ENCODE results near the gene RPL13. TPM values are rescaled to one million over a fixed set of nuclear protein-coding genes. Genes with fewer than 3 reads are reported as not detected.

Gene RPL13
- total and polyA plus RNA-seq, 4 donors: 699 to 2,663 (median 1,571) TPM

DNA sequence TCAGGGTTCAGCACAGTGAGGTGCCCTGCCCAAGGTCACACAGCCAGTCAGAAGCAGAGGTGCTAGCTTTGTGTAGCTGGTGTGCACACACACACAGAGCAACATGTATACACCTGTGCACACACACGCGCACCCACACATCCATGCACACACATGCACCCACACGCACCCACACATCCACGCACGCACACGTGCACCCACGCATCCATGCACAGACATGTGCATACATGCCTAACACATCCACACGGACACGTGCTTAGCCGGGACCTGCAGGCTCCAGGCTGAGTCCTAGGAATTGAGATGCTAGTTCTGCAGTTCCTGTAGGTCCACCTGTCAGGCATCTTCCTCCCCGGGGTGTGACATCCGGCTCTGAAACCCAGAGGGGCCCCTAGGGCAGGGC lies 39.9 kb downstream of the RPL13 start:
- no peak overlapping the region for H3K9ac ChIP-seq (ENCODE audit: low read depth in 1 of 2, low read length in 2 of 2)
- WGBS: 81% methylated on average over 12 of the region's 12 CpGs
- H3K36me3 ChIP-seq (ENCODE audit: control insufficient read depth in 4 of 4, insufficient read depth in 3 of 4, low read depth in 1 of 4, low read length in 3 of 4): no peaks in the 10 kb centered on the region
- H3K9me3 ChIP-seq (ENCODE audit: control insufficient read depth in 4 of 4, low read length in 3 of 4): no peaks in the 10 kb centered on the region
- TF ChIP-seq, protein P1, sequence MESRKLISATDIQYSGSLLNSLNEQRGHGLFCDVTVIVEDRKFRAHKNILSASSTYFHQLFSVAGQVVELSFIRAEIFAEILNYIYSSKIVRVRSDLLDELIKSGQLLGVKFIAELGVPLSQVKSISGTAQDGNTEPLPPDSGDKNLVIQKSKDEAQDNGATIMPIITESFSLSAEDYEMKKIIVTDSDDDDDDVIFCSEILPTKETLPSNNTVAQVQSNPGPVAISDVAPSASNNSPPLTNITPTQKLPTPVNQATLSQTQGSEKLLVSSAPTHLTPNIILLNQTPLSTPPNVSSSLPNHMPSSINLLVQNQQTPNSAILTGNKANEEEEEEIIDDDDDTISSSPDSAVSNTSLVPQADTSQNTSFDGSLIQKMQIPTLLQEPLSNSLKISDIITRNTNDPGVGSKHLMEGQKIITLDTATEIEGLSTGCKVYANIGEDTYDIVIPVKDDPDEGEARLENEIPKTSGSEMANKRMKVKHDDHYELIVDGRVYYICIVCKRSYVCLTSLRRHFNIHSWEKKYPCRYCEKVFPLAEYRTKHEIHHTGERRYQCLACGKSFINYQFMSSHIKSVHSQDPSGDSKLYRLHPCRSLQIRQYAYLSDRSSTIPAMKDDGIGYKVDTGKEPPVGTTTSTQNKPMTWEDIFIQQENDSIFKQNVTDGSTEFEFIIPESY (IDR thresholded peaks at IDR 0.05): no peak
- TF ChIP-seq, protein P2, sequence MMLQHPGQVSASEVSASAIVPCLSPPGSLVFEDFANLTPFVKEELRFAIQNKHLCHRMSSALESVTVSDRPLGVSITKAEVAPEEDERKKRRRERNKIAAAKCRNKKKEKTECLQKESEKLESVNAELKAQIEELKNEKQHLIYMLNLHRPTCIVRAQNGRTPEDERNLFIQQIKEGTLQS (IDR thresholded peaks at IDR 0.05): no peak
- TF ChIP-seq RAD21 (IDR thresholded peaks at IDR 0.05): no peak
- TF ChIP-seq RXRA (IDR thresholded peaks at IDR 0.05): no peak
- TF ChIP-seq FOXA1 (IDR thresholded peaks at IDR 0.05): no peak
- no peak for TF ChIP-seq NR2F2 (IDR thresholded peaks at IDR 0.05)
- no peak for TF ChIP-seq JUND (IDR thresholded peaks at IDR 0.05)
- TF ChIP-seq, protein P3, sequence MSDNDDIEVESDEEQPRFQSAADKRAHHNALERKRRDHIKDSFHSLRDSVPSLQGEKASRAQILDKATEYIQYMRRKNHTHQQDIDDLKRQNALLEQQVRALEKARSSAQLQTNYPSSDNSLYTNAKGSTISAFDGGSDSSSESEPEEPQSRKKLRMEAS (IDR thresholded peaks at IDR 0.05): no peak
- TF ChIP-seq FOXA2 (IDR thresholded peaks at IDR 0.05): no peak
- TF ChIP-seq, protein P4, sequence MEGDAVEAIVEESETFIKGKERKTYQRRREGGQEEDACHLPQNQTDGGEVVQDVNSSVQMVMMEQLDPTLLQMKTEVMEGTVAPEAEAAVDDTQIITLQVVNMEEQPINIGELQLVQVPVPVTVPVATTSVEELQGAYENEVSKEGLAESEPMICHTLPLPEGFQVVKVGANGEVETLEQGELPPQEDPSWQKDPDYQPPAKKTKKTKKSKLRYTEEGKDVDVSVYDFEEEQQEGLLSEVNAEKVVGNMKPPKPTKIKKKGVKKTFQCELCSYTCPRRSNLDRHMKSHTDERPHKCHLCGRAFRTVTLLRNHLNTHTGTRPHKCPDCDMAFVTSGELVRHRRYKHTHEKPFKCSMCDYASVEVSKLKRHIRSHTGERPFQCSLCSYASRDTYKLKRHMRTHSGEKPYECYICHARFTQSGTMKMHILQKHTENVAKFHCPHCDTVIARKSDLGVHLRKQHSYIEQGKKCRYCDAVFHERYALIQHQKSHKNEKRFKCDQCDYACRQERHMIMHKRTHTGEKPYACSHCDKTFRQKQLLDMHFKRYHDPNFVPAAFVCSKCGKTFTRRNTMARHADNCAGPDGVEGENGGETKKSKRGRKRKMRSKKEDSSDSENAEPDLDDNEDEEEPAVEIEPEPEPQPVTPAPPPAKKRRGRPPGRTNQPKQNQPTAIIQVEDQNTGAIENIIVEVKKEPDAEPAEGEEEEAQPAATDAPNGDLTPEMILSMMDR (IDR thresholded peaks at IDR 0.05; ENCODE audit: low read depth, low read length, missing input control): no peak
- TF ChIP-seq GABPA (IDR thresholded peaks at IDR 0.05 in 1 of 2, conservative IDR thresholded peaks at IDR 0.05 in 1 of 2): no peak
- TF ChIP-seq SP1 (IDR thresholded peaks at IDR 0.05): no peak
- no peak for TF ChIP-seq TAF1 (conservative IDR thresholded peaks at IDR 0.05)
- H3K4me3 ChIP-seq (ENCODE audit: low read depth in 1 of 3, low read length in 3 of 3): no peak overlapping the region
- no peak overlapping the region for H3K27ac ChIP-seq (ENCODE audit: low read depth in 1 of 2, low read length in 2 of 2)
- no peaks in the 10 kb centered on the region for H3K27me3 ChIP-seq (ENCODE audit: control insufficient read depth in 4 of 4, insufficient read depth in 4 of 4, low read length in 3 of 4)
- H3K4me1 ChIP-seq (ENCODE audit: control insufficient read depth in 4 of 4, insufficient read depth in 4 of 4, low read length in 3 of 4): no peaks in the 10 kb centered on the region
- no peak for DNase-seq (ENCODE audit: low spot score)

DNA sequence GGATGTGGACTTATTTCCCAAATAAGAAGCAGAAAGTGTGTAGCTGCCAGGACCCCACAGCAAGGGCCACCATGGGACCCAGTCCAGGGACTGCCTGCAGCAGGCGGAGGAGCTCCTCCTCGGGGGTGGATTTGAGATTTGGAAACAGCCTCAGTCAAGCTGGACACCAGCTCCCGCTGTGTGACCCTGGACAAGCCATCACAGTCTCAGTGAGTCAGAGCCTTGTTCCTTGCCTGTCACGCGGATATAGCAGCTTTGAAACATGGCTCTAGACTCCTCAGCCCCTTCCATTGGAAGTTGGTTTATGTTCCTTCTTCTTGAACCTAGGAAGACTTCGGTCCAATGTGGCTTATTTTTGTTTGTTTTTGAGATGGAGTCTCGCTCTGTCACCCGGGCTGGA lies 40.5 kb downstream of the RPL13 start:
- no peak overlapping the region for H3K27ac ChIP-seq (ENCODE audit: low read depth in 1 of 2, low read length in 2 of 2)
- H3K4me1 ChIP-seq (ENCODE audit: control insufficient read depth in 4 of 4, insufficient read depth in 4 of 4, low read length in 3 of 4): no peaks in the 10 kb centered on the region
- no peak for DNase-seq (ENCODE audit: low spot score)
- TF ChIP-seq SP1 (IDR thresholded peaks at IDR 0.05) (no peak), NR2F2 (IDR thresholded peaks at IDR 0.05) (no peak), GABPA (IDR thresholded peaks at IDR 0.05 in 1 of 2, conservative IDR thresholded peaks at IDR 0.05 in 1 of 2) (no peak), RXRA (IDR thresholded peaks at IDR 0.05) (no peak), FOXA1 (IDR thresholded peaks at IDR 0.05) (no peak), HNF4G (IDR thresholded peaks at IDR 0.05) (no peak), REST (IDR thresholded peaks at IDR 0.05) (no peak), YY1 (IDR thresholded peaks at IDR 0.05) (no peak)
- TF ChIP-seq, protein P1 (IDR thresholded peaks at IDR 0.05): no peak
- TF ChIP-seq, protein P2 (IDR thresholded peaks at IDR 0.05): no peak
- H3K4me3 ChIP-seq (ENCODE audit: low read depth in 1 of 3, low read length in 3 of 3): no peak overlapping the region
- H3K36me3 ChIP-seq (ENCODE audit: control insufficient read depth in 4 of 4, insufficient read depth in 3 of 4, low read depth in 1 of 4, low read length in 3 of 4): no peaks in the 10 kb centered on the region
- whole genome bisulfite sequencing: 83% methylated on average over 8 of the region's 8 CpGs
- no peaks in the 10 kb centered on the region for H3K27me3 ChIP-seq (ENCODE audit: control insufficient read depth in 4 of 4, insufficient read depth in 4 of 4, low read length in 3 of 4)
- H3K9ac ChIP-seq (ENCODE audit: low read depth in 1 of 2, low read length in 2 of 2): no peak overlapping the region
- H3K9me3 ChIP-seq (ENCODE audit: control insufficient read depth in 4 of 4, low read length in 3 of 4): no peaks in the 10 kb centered on the region
